HFF-Myc (cell line): Measurements from ENCODE around the gene CORO6.

ENCODE experiments used
- DNase-seq: peaks from one replicate; pipeline ENCODE4 v3.0.0-alpha.2; 2011; ENCODE audit warnings: low read depth; ENCODE audit errors: extremely low read depth
- H3K4me3 ChIP-seq: replicated peaks from 2 replicates; pipeline ENCODE4 v1.5.1; 2011; ENCODE audit warnings: low read depth, mild to moderate bottlenecking, control low read depth, low read length
- TF ChIP-seq, protein P1 (sequence below): IDR thresholded peaks from 2 replicates; pipeline ENCODE4 v1.5.1; 2012; ENCODE audit warnings: mild to moderate bottlenecking, low read depth, low read length, control low read depth; ENCODE audit errors: missing control alignments

The CORO6 gene

GRCh38 chr17:29610395-29610794 lies 12.3 kb downstream of the CORO6 start:
- TF ChIP-seq, protein P1, sequence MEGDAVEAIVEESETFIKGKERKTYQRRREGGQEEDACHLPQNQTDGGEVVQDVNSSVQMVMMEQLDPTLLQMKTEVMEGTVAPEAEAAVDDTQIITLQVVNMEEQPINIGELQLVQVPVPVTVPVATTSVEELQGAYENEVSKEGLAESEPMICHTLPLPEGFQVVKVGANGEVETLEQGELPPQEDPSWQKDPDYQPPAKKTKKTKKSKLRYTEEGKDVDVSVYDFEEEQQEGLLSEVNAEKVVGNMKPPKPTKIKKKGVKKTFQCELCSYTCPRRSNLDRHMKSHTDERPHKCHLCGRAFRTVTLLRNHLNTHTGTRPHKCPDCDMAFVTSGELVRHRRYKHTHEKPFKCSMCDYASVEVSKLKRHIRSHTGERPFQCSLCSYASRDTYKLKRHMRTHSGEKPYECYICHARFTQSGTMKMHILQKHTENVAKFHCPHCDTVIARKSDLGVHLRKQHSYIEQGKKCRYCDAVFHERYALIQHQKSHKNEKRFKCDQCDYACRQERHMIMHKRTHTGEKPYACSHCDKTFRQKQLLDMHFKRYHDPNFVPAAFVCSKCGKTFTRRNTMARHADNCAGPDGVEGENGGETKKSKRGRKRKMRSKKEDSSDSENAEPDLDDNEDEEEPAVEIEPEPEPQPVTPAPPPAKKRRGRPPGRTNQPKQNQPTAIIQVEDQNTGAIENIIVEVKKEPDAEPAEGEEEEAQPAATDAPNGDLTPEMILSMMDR, result no peak
- H3K4me3 ChIP-seq, result no peak overlapping the region
- DNase-seq, result no peak

DNA sequence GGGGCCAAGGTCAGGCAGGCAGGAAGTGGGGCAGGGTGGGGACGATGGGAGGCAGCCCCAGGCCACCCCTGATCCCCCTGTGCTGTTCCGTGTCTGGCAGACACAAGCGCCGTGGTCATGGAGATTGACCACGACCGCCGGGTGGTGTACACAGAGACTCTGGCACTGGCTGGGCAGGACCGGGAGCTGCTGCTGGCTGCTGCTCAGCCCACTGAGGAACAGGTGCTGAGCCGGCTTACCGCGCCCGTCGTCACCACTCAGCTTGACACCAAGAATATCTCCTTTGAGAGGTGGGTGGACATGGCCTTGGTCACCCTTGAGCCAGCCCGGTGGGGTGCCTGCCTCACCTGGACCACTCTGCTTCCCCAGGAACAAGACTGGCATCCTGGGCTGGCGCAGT lies 13.7 kb downstream of the CORO6 start:
- TF ChIP-seq, protein P1, result no peak
- H3K4me3 ChIP-seq, result no peak overlapping the region
- no peak for DNase-seq

DNA sequence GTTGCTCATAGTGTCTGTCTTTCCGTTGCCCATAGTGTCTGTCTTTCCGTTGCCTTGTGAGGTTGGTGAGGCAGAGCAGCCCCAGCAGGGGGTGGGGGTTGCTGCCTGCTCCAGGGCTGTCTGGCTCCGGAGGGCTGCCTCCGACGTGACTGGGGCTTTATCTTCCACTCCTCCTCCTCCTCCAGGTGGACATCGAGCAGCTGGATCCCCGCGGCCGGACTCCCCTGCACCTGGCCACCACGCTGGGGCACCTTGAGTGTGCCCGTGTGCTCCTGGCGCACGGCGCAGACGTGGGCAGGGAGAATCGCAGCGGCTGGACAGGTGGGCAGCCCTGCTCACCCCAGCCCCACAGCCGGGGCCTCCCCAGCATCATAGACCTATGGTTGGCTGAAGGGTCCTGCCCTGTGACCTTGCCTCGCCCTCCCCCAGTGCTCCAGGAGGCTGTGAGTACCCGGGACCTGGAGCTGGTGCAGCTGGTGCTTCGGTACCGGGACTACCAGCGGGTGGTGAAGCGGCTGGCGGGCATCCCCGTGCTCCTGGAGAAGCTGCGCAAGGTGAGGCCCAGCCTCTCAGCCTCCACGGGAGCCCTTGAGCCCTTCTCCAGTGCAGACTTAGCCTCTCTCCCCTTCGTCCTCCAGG lies 15.0 kb downstream of the CORO6 start:
- no peak overlapping the region for H3K4me3 ChIP-seq
- DNase-seq, result no peak
- TF ChIP-seq, protein P1, result no peak

DNA sequence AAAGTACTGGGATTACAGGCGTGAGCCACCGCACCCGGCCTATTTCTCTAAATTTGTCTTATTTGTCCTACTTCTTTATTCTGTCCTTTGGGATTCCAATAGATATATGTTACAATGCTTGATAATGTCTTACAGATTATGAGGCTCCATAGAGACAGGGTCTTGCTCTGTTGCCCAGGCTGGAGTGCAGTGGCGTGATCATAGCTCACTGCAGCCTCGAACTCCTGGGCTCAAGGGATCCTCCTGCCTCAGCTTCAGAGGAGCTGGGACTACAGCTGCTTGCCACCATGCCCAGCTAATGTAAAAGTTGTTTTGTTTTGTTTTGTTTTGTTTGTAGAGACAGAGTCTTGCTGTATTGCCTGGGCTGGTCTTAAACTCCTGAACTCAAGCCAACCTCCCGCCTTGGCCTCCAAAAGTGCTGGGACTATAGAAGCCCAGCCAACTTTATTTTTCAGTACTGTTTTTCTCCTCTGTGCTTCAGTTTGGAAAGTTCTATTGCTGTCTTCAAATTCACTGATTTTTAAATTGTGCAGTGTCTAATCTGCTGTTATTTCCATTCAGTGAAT lies 19.5 kb downstream of the CORO6 start:
- H3K4me3 ChIP-seq, result no peak overlapping the region
- no peak for DNase-seq
- TF ChIP-seq, protein P1, result no peak

GRCh38 chr17:29597361-29598172 lies 25.1 kb downstream of the CORO6 start:
- H3K4me3 ChIP-seq, result no peak overlapping the region
- DNase-seq, result no peak
- TF ChIP-seq, protein P1, result no peak

DNA sequence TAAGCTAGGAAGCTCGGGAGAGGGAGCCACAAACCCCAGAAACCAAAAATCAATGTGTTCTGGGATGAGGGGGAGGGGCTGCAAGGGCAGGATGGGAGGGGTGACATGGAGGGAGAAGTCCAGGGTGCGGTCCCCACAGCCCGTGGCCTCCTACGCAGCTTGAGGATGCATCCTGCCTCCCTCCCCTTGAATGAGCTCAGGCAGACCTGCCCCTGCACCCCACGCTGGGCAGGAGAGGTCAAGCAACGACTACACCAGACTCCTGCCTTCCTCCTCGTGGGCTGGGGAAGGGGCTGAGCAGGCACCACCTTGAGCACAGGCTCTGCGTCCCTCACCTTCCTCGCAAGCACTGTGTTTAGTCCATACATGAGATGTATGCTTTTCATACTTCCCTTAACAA lies 25.9 kb downstream of the CORO6 start:
- no peak overlapping the region for H3K4me3 ChIP-seq
- no peak for DNase-seq
- TF ChIP-seq, protein P1, result no peak
